Measurements from ENCODE around the gene TMEM191C.
"Not testable (repeated sequence)": the region's sequence is repeated elsewhere in the genome, so short reads cannot be mapped to it uniquely, and the experiment has no call there.

Gene TMEM191C

GRCh38 chr22:21438013-21438412 lies 29.2 kb upstream of the TMEM191C start:
- H3K9me2 ChIP-seq (replicated peaks; ENCODE audit: insufficient read depth, low read length); H3K4me2 ChIP-seq (ENCODE audit: low read depth, low read length, poor library complexity, severe bottlenecking); H3K79me2 ChIP-seq (ENCODE audit: insufficient read depth, low read length); H4K20me1 ChIP-seq (ENCODE audit: low read depth, low read length); H3K9ac ChIP-seq (ENCODE audit: low read length); H3K27ac ChIP-seq (ENCODE audit: low read depth, low read length); H3K27me3 ChIP-seq (ENCODE audit: low read length); H3K9me3 ChIP-seq (ENCODE audit: insufficient read depth, low read length); H3K4me3 ChIP-seq (ENCODE audit: insufficient read depth, low read length, poor library complexity, severe bottlenecking); H3F3A ChIP-seq (ENCODE audit: insufficient read depth); H3K36me3 ChIP-seq (ENCODE audit: low read length); H2AFZ ChIP-seq (ENCODE audit: low read depth, low read length, severe bottlenecking): not testable (repeated sequence)

DNA sequence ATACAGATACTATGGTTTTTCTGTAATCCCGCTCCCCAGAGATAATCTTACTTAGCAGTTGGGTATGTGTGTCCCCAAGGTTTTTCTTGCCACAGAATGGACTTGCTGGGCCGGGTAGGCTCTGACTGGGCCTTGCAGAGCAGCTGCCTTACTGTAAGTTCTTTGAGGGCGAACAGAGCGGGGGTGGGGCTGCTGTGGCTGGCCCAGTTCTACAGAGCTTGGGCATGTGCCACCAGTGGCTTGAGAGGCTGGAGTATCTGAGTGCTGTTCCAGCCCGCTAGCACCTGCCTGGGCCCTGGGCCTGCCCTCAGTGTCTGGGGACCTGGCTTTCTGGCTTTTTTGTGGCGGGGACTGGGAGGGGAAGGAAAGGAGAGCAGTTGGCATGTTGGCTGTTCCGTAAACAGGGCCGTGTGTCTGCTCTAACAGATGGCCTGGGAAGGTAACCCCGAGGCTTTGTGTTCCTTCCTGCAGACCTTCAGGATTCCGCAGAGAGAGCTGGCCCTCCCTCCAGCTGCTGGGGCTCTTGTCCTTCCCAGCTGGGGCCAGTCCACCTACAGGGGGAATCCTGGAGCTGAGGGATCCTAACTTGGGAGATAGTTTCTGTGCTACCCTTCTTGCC lies 27.1 kb upstream of the TMEM191C start:
- H3K9me2 ChIP-seq (replicated peaks; ENCODE audit: insufficient read depth, low read length); H3K27me3 ChIP-seq (ENCODE audit: low read length); H3K4me2 ChIP-seq (ENCODE audit: low read depth, low read length, poor library complexity, severe bottlenecking); H3K79me2 ChIP-seq (ENCODE audit: insufficient read depth, low read length); H2AFZ ChIP-seq (ENCODE audit: low read depth, low read length, severe bottlenecking); H4K20me1 ChIP-seq (ENCODE audit: low read depth, low read length); H3K27ac ChIP-seq (ENCODE audit: low read depth, low read length); H3K36me3 ChIP-seq (ENCODE audit: low read length); H3K9me3 ChIP-seq (ENCODE audit: insufficient read depth, low read length); H3K9ac ChIP-seq (ENCODE audit: low read length); H3F3A ChIP-seq (ENCODE audit: insufficient read depth); H3K4me3 ChIP-seq (ENCODE audit: insufficient read depth, low read length, poor library complexity, severe bottlenecking): not testable (repeated sequence)

GRCh38 chr22:21440676-21441075 lies 26.5 kb upstream of the TMEM191C start:
- H3K4me2 ChIP-seq (ENCODE audit: low read depth, low read length, poor library complexity, severe bottlenecking); H3K79me2 ChIP-seq (ENCODE audit: insufficient read depth, low read length); H3K4me3 ChIP-seq (ENCODE audit: insufficient read depth, low read length, poor library complexity, severe bottlenecking); H3K27me3 ChIP-seq (ENCODE audit: low read length); H4K20me1 ChIP-seq (ENCODE audit: low read depth, low read length); H3K36me3 ChIP-seq (ENCODE audit: low read length); H3K27ac ChIP-seq (ENCODE audit: low read depth, low read length); H3K9ac ChIP-seq (ENCODE audit: low read length); H2AFZ ChIP-seq (ENCODE audit: low read depth, low read length, severe bottlenecking); H3K9me2 ChIP-seq (replicated peaks; ENCODE audit: insufficient read depth, low read length); H3F3A ChIP-seq (ENCODE audit: insufficient read depth); H3K9me3 ChIP-seq (ENCODE audit: insufficient read depth, low read length): not testable (repeated sequence)

GRCh38 chr22:21441170-21441569 lies 26.0 kb upstream of the TMEM191C start:
- not testable (repeated sequence) for H3K4me3 ChIP-seq (ENCODE audit: insufficient read depth, low read length, poor library complexity, severe bottlenecking); H3K9me2 ChIP-seq (replicated peaks; ENCODE audit: insufficient read depth, low read length)

DNA sequence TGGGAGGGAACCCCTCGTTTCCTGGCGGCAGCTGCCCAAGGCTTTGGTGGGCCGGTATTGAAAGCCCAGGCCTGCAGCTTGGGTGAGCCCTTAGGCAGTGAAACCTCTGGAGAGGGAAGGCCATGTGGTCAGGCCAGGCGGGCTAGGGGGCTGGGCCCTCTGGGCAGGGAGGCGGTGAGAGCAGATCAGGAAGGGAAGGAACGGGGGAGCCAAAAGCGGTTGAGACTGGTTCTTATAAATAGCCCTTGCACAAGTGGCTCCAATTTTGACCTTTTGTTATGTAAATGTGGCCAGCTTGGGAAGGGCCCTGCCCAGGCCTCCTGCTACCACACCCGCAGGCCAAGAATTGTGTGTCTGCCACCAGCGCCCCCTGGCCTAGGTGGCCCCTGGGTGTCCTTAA lies 25.1 kb upstream of the TMEM191C start:
- H3K9ac ChIP-seq (ENCODE audit: low read length); H3K4me2 ChIP-seq (ENCODE audit: low read depth, low read length, poor library complexity, severe bottlenecking); H2AFZ ChIP-seq (ENCODE audit: low read depth, low read length, severe bottlenecking); H3K4me3 ChIP-seq (ENCODE audit: insufficient read depth, low read length, poor library complexity, severe bottlenecking); H4K20me1 ChIP-seq (ENCODE audit: low read depth, low read length); H3K36me3 ChIP-seq (ENCODE audit: low read length); H3K9me2 ChIP-seq (replicated peaks; ENCODE audit: insufficient read depth, low read length); H3K27ac ChIP-seq (ENCODE audit: low read depth, low read length); H3K9me3 ChIP-seq (ENCODE audit: insufficient read depth, low read length); H3K79me2 ChIP-seq (ENCODE audit: insufficient read depth, low read length); H3F3A ChIP-seq (ENCODE audit: insufficient read depth); H3K27me3 ChIP-seq (ENCODE audit: low read length): not testable (repeated sequence)

More at GRCh38 chr22:21441170-21441569, 26.0 kb upstream of the TMEM191C start:
- H3K9me3 ChIP-seq (ENCODE audit: insufficient read depth, low read length); H3K79me2 ChIP-seq (ENCODE audit: insufficient read depth, low read length); H3K9ac ChIP-seq (ENCODE audit: low read length); H4K20me1 ChIP-seq (ENCODE audit: low read depth, low read length); H3K27me3 ChIP-seq (ENCODE audit: low read length); H2AFZ ChIP-seq (ENCODE audit: low read depth, low read length, severe bottlenecking); H3K27ac ChIP-seq (ENCODE audit: low read depth, low read length); H3F3A ChIP-seq (ENCODE audit: insufficient read depth); H3K4me2 ChIP-seq (ENCODE audit: low read depth, low read length, poor library complexity, severe bottlenecking); H3K36me3 ChIP-seq (ENCODE audit: low read length): not testable (repeated sequence)

DNA sequence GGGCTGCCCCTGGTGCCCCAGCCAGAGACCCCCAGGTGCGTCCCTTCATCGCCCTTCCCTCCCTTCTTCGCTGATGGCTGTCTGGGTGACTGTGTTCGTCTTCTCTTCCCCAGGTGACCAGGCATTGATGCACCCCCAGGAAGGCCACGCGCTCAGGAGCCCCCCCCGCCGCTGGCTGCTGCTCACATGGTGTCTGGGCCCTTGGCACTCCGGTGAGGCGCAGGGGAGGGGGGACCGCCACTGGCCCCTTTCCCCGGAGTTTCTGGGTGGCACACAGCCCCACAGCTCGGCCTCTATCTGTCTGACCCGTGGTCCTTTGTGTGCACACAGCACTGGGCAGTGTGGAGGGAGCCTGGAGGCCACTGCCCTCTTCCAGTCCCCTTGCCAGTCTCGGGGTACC lies 24.5 kb upstream of the TMEM191C start:
- not testable (repeated sequence) for H3F3A ChIP-seq (ENCODE audit: insufficient read depth); H2AFZ ChIP-seq (ENCODE audit: low read depth, low read length, severe bottlenecking); H4K20me1 ChIP-seq (ENCODE audit: low read depth, low read length); H3K27ac ChIP-seq (ENCODE audit: low read depth, low read length); H3K4me2 ChIP-seq (ENCODE audit: low read depth, low read length, poor library complexity, severe bottlenecking); H3K9ac ChIP-seq (ENCODE audit: low read length); H3K27me3 ChIP-seq (ENCODE audit: low read length); H3K9me3 ChIP-seq (ENCODE audit: insufficient read depth, low read length); H3K79me2 ChIP-seq (ENCODE audit: insufficient read depth, low read length); H3K4me3 ChIP-seq (ENCODE audit: insufficient read depth, low read length, poor library complexity, severe bottlenecking); H3K36me3 ChIP-seq (ENCODE audit: low read length); H3K9me2 ChIP-seq (replicated peaks; ENCODE audit: insufficient read depth, low read length)
